ENCODE measurements around the gene GSTA5. TPM values are rescaled to one million over a fixed set of nuclear protein-coding genes. Genes with fewer than 3 reads are reported as not detected.
"Not testable (repeated sequence)": the region's sequence is repeated elsewhere in the genome, so short reads cannot be mapped to it uniquely, and the experiment has no call there.

The GSTA5 gene
- total and polyA plus RNA-seq, 12 donors, result not detected

- Histone ChIP-seq H3K9me3 (no peaks in the 10 kb centered on the region), H3K27me3 (peaks cover 0 to 4% (median 0%) of the 10 kb centered on the region in 7 donors), H3K36me3 (no peaks in the 10 kb centered on the region), H3K4me1 (no peaks in the 10 kb centered on the region), H3K27ac (no peak overlapping the region), H3K4me3 (no peak overlapping the region)
- ATAC-seq (no peak), DNase-seq (no peak)
- no peak for TF ChIP-seq CTCF (IDR thresholded peaks at IDR 0.05)
- intact Hi-C loops (cut with DNase I), result no loop called here
- WGBS, 2 donors, result 79 to 87% methylated on average over 1 of the region's 1 CpG
Observed at GRCh38 chr6:52802806-52803205, 37.8 kb downstream of the GSTA5 start.

- intact Hi-C loops (cut with DNase I), result no loop called here
- Histone ChIP-seq H3K27me3 (no peaks in the 10 kb centered on the region), H3K9me3 (no peaks in the 10 kb centered on the region), H3K4me1 (no peaks in the 10 kb centered on the region), H3K4me3 (no peak overlapping the region), H3K27ac (no peak overlapping the region), H3K36me3 (no peaks in the 10 kb centered on the region)
- ATAC-seq, result no peak
- 88 to 90% methylated on average over 2 of the region's 2 CpGs for WGBS, 2 donors
- TF ChIP-seq CTCF (IDR thresholded peaks at IDR 0.05), result no peak
- DNase-seq, result no peak
Observed at GRCh38 chr6:52801188-52801841, 39.3 kb downstream of the GSTA5 start.

DNA sequence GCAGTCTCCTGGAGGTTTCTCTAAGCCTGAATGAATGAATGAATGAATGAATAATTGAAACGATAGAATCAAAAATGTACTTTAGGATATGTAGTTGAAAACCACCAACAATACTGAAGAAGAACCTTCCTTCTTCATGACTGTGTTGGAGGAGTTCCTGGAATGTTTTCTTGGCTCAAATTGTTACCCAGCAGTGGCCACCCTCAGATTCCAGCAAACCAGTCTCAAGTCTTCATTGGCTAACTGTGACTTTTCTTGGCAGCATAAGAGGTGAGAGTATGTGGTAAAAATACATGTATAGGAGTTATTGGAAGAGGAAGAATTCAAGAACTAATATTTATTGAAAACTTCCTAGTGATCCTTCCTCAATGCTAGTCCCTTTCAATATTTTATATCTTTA lies 41.3 kb downstream of the GSTA5 start:
- 80 to 97% methylated on average over 1 of the region's 1 CpG for WGBS, 2 donors
- H3K4me3 ChIP-seq; H3K36me3 ChIP-seq; H3K4me1 ChIP-seq; DNase-seq; intact Hi-C loops (cut with DNase I); ATAC-seq; H3K27ac ChIP-seq; H3K27me3 ChIP-seq; H3K9me3 ChIP-seq: not testable (repeated sequence)

DNA sequence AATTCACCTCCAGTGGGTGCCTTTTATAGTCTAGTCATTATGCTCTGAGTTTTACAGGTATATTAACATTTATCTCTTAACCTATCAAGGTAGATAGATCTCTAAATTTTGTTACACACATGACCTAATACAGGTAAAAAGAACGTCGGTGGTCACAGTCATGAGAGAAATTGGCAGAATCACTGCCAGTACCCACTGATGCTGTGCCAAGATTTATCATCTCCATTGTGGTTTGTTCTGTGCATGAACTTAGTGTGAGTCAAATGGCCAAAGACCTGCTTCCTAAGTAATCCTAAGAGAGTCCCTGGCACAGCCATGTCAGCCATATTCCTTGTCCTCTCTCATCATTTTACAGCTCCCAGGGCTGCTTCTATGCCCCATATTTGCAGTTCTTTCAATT lies 46.2 kb downstream of the GSTA5 start:
- ATAC-seq; intact Hi-C loops (cut with DNase I): not testable (repeated sequence)
- WGBS, 2 donors, result 82 to 84% methylated on average over 2 of the region's 2 CpGs

GRCh38 chr6:52790861-52791260 lies 49.8 kb downstream of the GSTA5 start:
- DNase-seq, result no peak
- H3K4me3 ChIP-seq, result no peak overlapping the region
- H3K36me3 ChIP-seq, result no peaks in the 10 kb centered on the region
- peaks cover 0 to 7% (median 0%) of the 10 kb centered on the region in 11 donors for H3K9me3 ChIP-seq
- H3K27ac ChIP-seq, result no peak overlapping the region
- peaks cover 0 to 4% (median 0%) of the 10 kb centered on the region in 7 donors for H3K27me3 ChIP-seq
- 0% methylated on average over 1 of the region's 1 CpG for WGBS, 2 donors
- no peak for TF ChIP-seq CTCF (IDR thresholded peaks at IDR 0.05)
- no peak for ATAC-seq
- no peaks in the 10 kb centered on the region for H3K4me1 ChIP-seq
- intact Hi-C loops (cut with DNase I), result no loop called here

More for the DNA sequence above, 46.2 kb downstream of the GSTA5 start:
- H3K27me3 ChIP-seq, H3K4me3 ChIP-seq, H3K4me1 ChIP-seq, H3K9me3 ChIP-seq, DNase-seq, H3K36me3 ChIP-seq, H3K27ac ChIP-seq: not testable (repeated sequence)

DNA sequence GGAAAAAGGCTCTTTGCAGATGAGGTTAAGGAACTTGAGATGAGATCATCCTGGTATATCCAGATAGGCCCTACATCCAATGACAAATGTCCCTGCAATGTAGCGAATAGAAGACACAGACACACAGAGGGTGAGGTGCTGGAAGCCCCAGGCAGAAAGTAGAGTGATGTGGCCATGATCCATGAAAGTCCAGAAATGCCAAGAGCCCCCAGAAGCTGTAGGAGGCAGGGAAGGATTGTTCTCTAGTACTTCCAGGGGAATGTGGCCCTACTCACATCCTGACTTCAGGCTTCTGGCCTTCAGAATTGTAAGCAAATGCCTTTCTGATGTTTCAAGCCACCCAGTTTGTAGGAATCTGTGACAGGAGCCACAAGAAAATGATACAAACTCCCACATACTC lies 51.0 kb downstream of the GSTA5 start:
- not testable (repeated sequence) for H3K4me3 ChIP-seq, H3K9me3 ChIP-seq, H3K27me3 ChIP-seq, DNase-seq, H3K4me1 ChIP-seq, H3K36me3 ChIP-seq, ATAC-seq, H3K27ac ChIP-seq
- 88 to 94% methylated on average over 1 of the region's 1 CpG for WGBS, 2 donors
- intact Hi-C loops (cut with DNase I), result loop anchor here in 3 of 10 donors (5.0 kb wide), 1 partner anchor 38 kb away; no protein-coding TSS in a partner anchor
